OCI-LY7 (cell line): ENCODE results near the gene NRXN2. TPM values are rescaled to one million over a fixed set of nuclear protein-coding genes. Genes with fewer than 3 reads are reported as not detected.

Experiments
- BruUV-seq: library from RNA; stranded (reverse); fragments of 400-500 nt; replicated peaks from 2 replicates; lab custom pipeline; 2021; lab: Mats Ljungman, UMichigan
- CTCF ChIA-PET: fragments of 300-600 bp; sonication (Branson Sonifier 250); formaldehyde crosslinking; loops from one replicate; lab custom pipeline; 2022; ENCODE audit warnings: antibody characterized with exemption; ENCODE audit not compliant: unreplicated experiment; lab: Charles Lee
- POLR2A ChIA-PET: fragments of 300-600 bp; sonication (Branson Sonifier 250); formaldehyde crosslinking; loops from one replicate; lab custom pipeline; 2022; ENCODE audit warnings: antibody characterized with exemption; lab: Charles Lee
- DNase-seq: peaks from one replicate; pipeline ENCODE4 v3.0.0-alpha.2; 2015; ENCODE audit warnings: low spot score
- H2AFZ ChIP-seq: fragments of 200-600 bp; sonication (generic), shearing (Covaris generic); 2 replicates; pipeline ENCODE4 v1.6.1; 2014; ENCODE audit warnings: mild to moderate bottlenecking, antibody characterized with exemption, low read length, moderate library complexity
- H3K27ac ChIP-seq: fragments of 200-600 bp; sonication (generic); 2 replicates; pipeline ENCODE4 v1.5.1; 2014; ENCODE audit warnings: mixed run types, low read depth, mild to moderate bottlenecking, moderate library complexity, low read length, inconsistent platforms; ENCODE audit not compliant: poor library complexity, severe bottlenecking
- H3K36me3 ChIP-seq: fragments of 200-600 bp; sonication (generic); 2 replicates; pipeline ENCODE4 v1.6.1; 2014; ENCODE audit warnings: mild to moderate bottlenecking, antibody characterized with exemption, low read length, moderate library complexity, mixed read lengths; ENCODE audit not compliant: insufficient read depth
- H3K4me1 ChIP-seq: fragments of 200-600 bp; sonication (generic); 2 replicates; pipeline ENCODE4 v1.5.1; 2014; ENCODE audit warnings: mild to moderate bottlenecking, low read length; ENCODE audit not compliant: insufficient read depth, poor library complexity, severe bottlenecking
- H3K4me2 ChIP-seq: fragments of 200-600 bp; sonication (generic); 2 replicates; pipeline ENCODE4 v1.6.1; 2014; ENCODE audit warnings: mild to moderate bottlenecking, low read length
- H3K4me3 ChIP-seq: fragments of 200-600 bp; sonication (generic); 2 replicates; pipeline ENCODE4 v1.5.1; 2014; ENCODE audit warnings: mild to moderate bottlenecking, low read depth, low read length; ENCODE audit not compliant: poor library complexity, severe bottlenecking
- H3K79me2 ChIP-seq: fragments of 200-600 bp; sonication (generic); 2 replicates; pipeline ENCODE4 v1.6.1; 2016; ENCODE audit warnings: low read depth, mild to moderate bottlenecking, low read length, moderate library complexity, mixed read lengths; ENCODE audit not compliant: insufficient read depth
- H3K9me2 ChIP-seq: fragments of 200-600 bp; sonication (generic); 2 replicates; pipeline ENCODE4 v1.6.1; 2016; ENCODE audit warnings: mild to moderate bottlenecking, low read length, mixed read lengths; ENCODE audit not compliant: insufficient read depth
- H3K9me3 ChIP-seq: fragments of 200-600 bp; sonication (generic); 2 replicates; pipeline ENCODE4 v1.6.1; 2014; ENCODE audit warnings: mild to moderate bottlenecking, mixed run types, low read length, mixed read lengths
- H4K20me1 ChIP-seq: fragments of 200-600 bp; sonication (generic); 2 replicates; pipeline ENCODE4 v1.6.1; 2014; ENCODE audit warnings: mild to moderate bottlenecking, antibody characterized with exemption, low read length, moderate library complexity, mixed read lengths; ENCODE audit not compliant: insufficient read depth
- EZH2phosphoT487 ChIP-seq: fragments of 200-600 bp; sonication (generic); IDR thresholded peaks from 2 replicates; pipeline ENCODE4 v1.6.1; 2018; ENCODE audit warnings: low read depth, borderline replicate concordance, mild to moderate bottlenecking, mixed run types, antibody characterized with exemption, low read length, moderate library complexity, mixed read lengths
- intact Hi-C: fragments of 100-400 bp; cut with micrococcal nuclease; formaldehyde crosslinking; loops from one replicate; pipeline ENCODE4 v1.10.0; 2022; ENCODE audit not compliant: unreplicated experiment
- total RNA-seq, 2 experiments: library from RNA; depleted of rRNA in 1 of 2; stranded (reverse); fragments of >200 nt in 1 of 2; shearing (Covaris generic) in 1 of 2; gene quantifications; 2 replicates each; pipeline ENCODE4 v1.2.3, GENCODE V29; 2014 to 2022
- TF ChIP-seq, protein P1 (sequence below): fragments of 200-600 bp; sonication (generic); conservative IDR thresholded peaks from 2 replicates; pipeline ENCODE4 v1.5.1; 2014; ENCODE audit warnings: mild to moderate bottlenecking, antibody characterized with exemption, low read length, moderate library complexity, mixed read lengths

NRXN2 gene
- total RNA-seq, 2 experiments from 2014 or later = 2.4 to 3.3 TPM

DNA sequence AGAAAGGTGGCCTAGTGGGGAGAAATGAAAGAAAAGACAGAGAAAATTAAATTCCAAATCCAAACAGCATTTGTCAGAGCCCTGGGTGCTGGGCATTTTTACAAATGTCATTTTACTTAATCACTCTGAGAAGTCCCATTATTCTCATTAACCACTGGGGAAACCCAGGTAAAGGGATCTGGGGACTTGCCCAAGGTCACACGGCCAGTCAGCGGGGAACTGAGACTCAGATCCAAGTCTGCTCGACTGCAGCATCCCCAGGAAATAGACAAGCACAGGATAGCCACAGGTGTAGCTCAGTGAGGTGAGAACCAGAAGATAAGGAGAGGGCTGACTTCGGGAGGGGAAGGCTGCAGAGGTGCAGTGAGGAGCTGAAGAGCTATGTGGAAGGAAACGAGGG is 7.9 kb downstream of the NRXN2 start:
- H3K4me1 ChIP-seq = peaks cover 4% of the 10 kb centered on the region
- no TSS peak for BruUV-seq
- H3K4me3 ChIP-seq = no peak overlapping the region
- TF ChIP-seq, protein P1, sequence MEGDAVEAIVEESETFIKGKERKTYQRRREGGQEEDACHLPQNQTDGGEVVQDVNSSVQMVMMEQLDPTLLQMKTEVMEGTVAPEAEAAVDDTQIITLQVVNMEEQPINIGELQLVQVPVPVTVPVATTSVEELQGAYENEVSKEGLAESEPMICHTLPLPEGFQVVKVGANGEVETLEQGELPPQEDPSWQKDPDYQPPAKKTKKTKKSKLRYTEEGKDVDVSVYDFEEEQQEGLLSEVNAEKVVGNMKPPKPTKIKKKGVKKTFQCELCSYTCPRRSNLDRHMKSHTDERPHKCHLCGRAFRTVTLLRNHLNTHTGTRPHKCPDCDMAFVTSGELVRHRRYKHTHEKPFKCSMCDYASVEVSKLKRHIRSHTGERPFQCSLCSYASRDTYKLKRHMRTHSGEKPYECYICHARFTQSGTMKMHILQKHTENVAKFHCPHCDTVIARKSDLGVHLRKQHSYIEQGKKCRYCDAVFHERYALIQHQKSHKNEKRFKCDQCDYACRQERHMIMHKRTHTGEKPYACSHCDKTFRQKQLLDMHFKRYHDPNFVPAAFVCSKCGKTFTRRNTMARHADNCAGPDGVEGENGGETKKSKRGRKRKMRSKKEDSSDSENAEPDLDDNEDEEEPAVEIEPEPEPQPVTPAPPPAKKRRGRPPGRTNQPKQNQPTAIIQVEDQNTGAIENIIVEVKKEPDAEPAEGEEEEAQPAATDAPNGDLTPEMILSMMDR = no peak
- TF ChIP-seq EZH2phosphoT487 = no peak
- no peaks in the 10 kb centered on the region for H3K9me3 ChIP-seq
- H3K27ac ChIP-seq = no peak overlapping the region
- H3K9me2 ChIP-seq = no peaks in the 10 kb centered on the region
- intact Hi-C loops = no loop called here
- no peaks in the 10 kb centered on the region for H3K79me2 ChIP-seq
- no peak overlapping the region for H2AFZ ChIP-seq
- ChIA-PET CTCF (interaction anchor here (1.5 kb wide), 1 partner anchor 26 kb away, joined by 5 read pairs; no protein-coding TSS in a partner anchor), POLR2A (interaction anchor here (0.7 kb wide), 2 partner anchors 9 to 54 kb away, joined by 3 read pairs; no protein-coding TSS in a partner anchor)
- H4K20me1 ChIP-seq = no peaks in the 10 kb centered on the region
- DNase-seq = no peak
- no peaks in the 10 kb centered on the region for H3K36me3 ChIP-seq
- H3K4me2 ChIP-seq = no peak overlapping the region

DNA sequence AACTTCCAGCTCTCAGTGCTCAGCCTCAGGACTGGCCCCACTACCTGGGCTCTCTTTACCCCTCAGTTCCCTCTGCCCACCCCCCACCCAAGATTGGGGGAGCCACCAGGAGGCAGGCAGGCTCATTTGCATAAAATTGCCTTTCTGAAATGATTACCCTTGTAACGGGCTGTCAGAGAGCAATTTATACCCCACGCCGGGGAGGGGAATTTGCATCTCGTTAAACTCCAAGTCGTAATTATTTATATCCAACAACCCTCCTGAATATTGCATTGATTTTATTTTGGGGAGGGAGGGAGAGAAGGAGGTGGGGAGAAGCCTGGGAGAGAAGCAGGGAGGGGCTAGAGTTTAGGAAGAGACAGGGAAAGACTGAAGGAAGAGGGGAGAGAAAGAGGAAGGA is 8.3 kb downstream of the NRXN2 start:
- Histone ChIP-seq H3K27ac (no peak overlapping the region), H2AFZ (no peak overlapping the region), H4K20me1 (no peaks in the 10 kb centered on the region), H3K4me1 (peaks cover 4% of the 10 kb centered on the region), H3K9me3 (no peaks in the 10 kb centered on the region), H3K36me3 (no peaks in the 10 kb centered on the region), H3K79me2 (no peaks in the 10 kb centered on the region), H3K4me3 (no peak overlapping the region), H3K4me2 (no peak overlapping the region), H3K9me2 (no peaks in the 10 kb centered on the region)
- POLR2A ChIA-PET = interaction anchor here (0.7 kb wide), 1 partner anchor 8 kb away, joined by 3 read pairs; no protein-coding TSS in a partner anchor
- intact Hi-C loops = no loop called here
- CTCF ChIA-PET = no interaction called here
- no TSS peak for BruUV-seq
- no peak for TF ChIP-seq EZH2phosphoT487
- TF ChIP-seq, protein P1 = no peak
- DNase-seq = no peak

DNA sequence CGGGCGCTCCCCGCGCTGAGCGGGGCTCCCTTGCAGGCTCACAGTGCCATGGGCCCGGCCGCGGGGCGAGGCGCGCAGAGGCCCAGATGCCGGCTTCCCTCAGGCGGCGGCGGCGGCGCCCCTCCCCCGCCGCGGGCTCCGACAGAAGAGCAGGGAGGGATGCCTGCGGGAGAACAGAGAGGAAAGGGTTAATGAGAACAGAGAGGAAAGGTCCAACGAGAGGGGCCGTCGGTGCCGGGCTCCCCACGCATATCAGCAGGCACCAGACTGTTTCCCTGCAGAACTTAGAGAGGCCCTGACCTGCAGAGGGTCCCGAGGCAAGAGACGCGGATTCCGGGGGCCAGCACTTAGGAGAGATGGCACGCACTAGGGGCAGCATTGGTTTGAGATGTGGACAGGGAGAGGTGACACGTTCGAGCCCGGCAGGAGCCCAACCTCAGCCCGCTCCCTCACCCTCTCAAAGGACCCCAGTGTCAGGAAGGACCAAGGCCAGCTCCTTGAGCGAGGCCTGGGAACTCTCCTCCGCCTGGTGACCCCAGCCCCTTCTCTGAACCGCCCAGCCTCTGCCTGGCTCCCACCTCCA is 9.1 kb downstream of the NRXN2 start:
- ChIA-PET POLR2A (no interaction called here), CTCF (no interaction called here)
- no peak overlapping the region for H3K4me3 ChIP-seq
- BruUV-seq = no TSS peak
- no peaks in the 10 kb centered on the region for H3K79me2 ChIP-seq
- H4K20me1 ChIP-seq = no peaks in the 10 kb centered on the region
- no peaks in the 10 kb centered on the region for H3K36me3 ChIP-seq
- H3K9me3 ChIP-seq = no peaks in the 10 kb centered on the region
- TF ChIP-seq EZH2phosphoT487 = no peak
- TF ChIP-seq, protein P1 = no peak
- H3K4me2 ChIP-seq = no peak overlapping the region
- DNase-seq = no peak
- no peaks in the 10 kb centered on the region for H3K9me2 ChIP-seq
- no peak overlapping the region for H2AFZ ChIP-seq
- H3K4me1 ChIP-seq = peaks cover 4% of the 10 kb centered on the region
- no peak overlapping the region for H3K27ac ChIP-seq
- intact Hi-C loops = no loop called here
